Endothelial cell of umbilical vein (primary cell): Measurements from ENCODE around the gene TRABD2A. TPM values are rescaled to one million over a fixed set of nuclear protein-coding genes. Genes with fewer than 3 reads are reported as not detected.

ENCODE experiments used
- BruUV-seq: library from RNA; stranded (reverse); fragments of 400-500 nt; replicated peaks from 2 replicates; lab custom pipeline; 2021; lab: Mats Ljungman, UMichigan
- CTCF ChIA-PET: fragments of 300-600, 350-600 bp; sonication (Branson Sonifier 250); formaldehyde crosslinking; loops from one replicate; lab custom pipeline; 2021; ENCODE audit warnings: antibody characterized with exemption, inconsistent platforms; lab: Charles Lee
- POLR2A ChIA-PET: fragments of 300-600, 350-600 bp; sonication (Branson Sonifier 250); formaldehyde crosslinking; loops from one replicate; lab custom pipeline; 2021; ENCODE audit warnings: antibody characterized with exemption, inconsistent platforms; lab: Charles Lee
- DNase-seq: peaks from one replicate; pipeline ENCODE4 v3.0.0-alpha.2; 2011; ENCODE audit warnings: low read depth, low spot score
- FAIRE-seq: peaks from 2 replicates; lab custom pipeline; 2011; peaks lifted over from hg19 to GRCh38; lab: Jason Lieb, UNC
- H2AFZ ChIP-seq: 2 replicates; pipeline ENCODE4 v1.6.0; 2012; ENCODE audit warnings: low read depth, low read length, control low read depth, inconsistent platforms
- H3K27ac ChIP-seq: 2 replicates; pipeline ENCODE4 v1.5.1; 2011; ENCODE audit warnings: low read depth, mild to moderate bottlenecking, control low read depth, low read length, moderate library complexity; ENCODE audit not compliant: insufficient read depth
- H3K27me3 ChIP-seq, 2 experiments: 2 replicates each; pipeline versions ENCODE4 v1.6.0 to v1.6.1; 2011; ENCODE audit warnings: low read length in 2 of 2, mixed read lengths in 1 of 2; ENCODE audit not compliant: control insufficient read depth in 2 of 2, insufficient read depth in 2 of 2
- H3K36me3 ChIP-seq, 2 experiments: 2 replicates in 1 of 2; 3 replicates in 1 of 2; pipeline ENCODE4 v1.5.1; 2011; ENCODE audit warnings: low read length in 2 of 2, mild to moderate bottlenecking in 1 of 2, moderate library complexity in 1 of 2; ENCODE audit not compliant: control insufficient read depth in 2 of 2, insufficient read depth in 2 of 2; ENCODE audit errors: extremely low read depth in 1 of 2
- H3K4me1 ChIP-seq: 3 replicates; pipeline ENCODE4 v1.5.1; 2011; ENCODE audit warnings: mild to moderate bottlenecking, low read length; ENCODE audit not compliant: control insufficient read depth, insufficient read depth; ENCODE audit errors: extremely low read depth
- H3K4me2 ChIP-seq: 2 replicates; pipeline ENCODE4 v1.6.1; 2011; ENCODE audit warnings: low read length, control low read depth, mixed read lengths; ENCODE audit not compliant: insufficient read depth
- H3K4me3 ChIP-seq, 3 experiments: fragments of 200-600 bp in 1 of 3; sonication (generic), shearing (Covaris generic) in 1 of 3; replicated peaks in 1 of 3; 2 replicates each; pipeline ENCODE4 v1.5.1; 2011 to 2016; ENCODE audit warnings: control low read depth in 3 of 3, low read length in 3 of 3, mild to moderate bottlenecking in 2 of 3, inconsistent platforms in 1 of 3, low read depth in 1 of 3, moderate library complexity in 1 of 3; ENCODE audit not compliant: insufficient read depth in 1 of 3
- H3K79me2 ChIP-seq: 2 replicates; pipeline ENCODE4 v1.6.0; 2012; ENCODE audit warnings: low read length, inconsistent platforms; ENCODE audit not compliant: control insufficient read depth, insufficient read depth
- H3K9ac ChIP-seq: replicated peaks from 2 replicates; pipeline ENCODE3; 2011; ENCODE audit warnings: low read length, control low read depth; ENCODE audit not compliant: insufficient read depth; ENCODE audit errors: extremely low read depth
- H3K9me1 ChIP-seq: replicated peaks from 3 replicates; pipeline ENCODE4 v1.6.0; 2011; ENCODE audit warnings: mild to moderate bottlenecking, low read length; ENCODE audit not compliant: control insufficient read depth, insufficient read depth; ENCODE audit errors: extremely low read depth
- H3K9me3 ChIP-seq: replicated peaks from 2 replicates; pipeline ENCODE4 v1.5.1; 2012; ENCODE audit warnings: low read length, inconsistent platforms; ENCODE audit not compliant: control insufficient read depth, insufficient read depth
- H4K20me1 ChIP-seq: replicated peaks from 2 replicates; pipeline ENCODE3; 2011; ENCODE audit warnings: mild to moderate bottlenecking, low read length; ENCODE audit not compliant: control insufficient read depth, insufficient read depth; ENCODE audit errors: extremely low read depth
- CTCF ChIP-seq, 2 donors: IDR thresholded peaks; 1 replicate in 1 of 2; 2 replicates in 1 of 2; pipeline ENCODE4 v1.5.1; 2011; ENCODE audit warnings: low read length in 2 of 2, mild to moderate bottlenecking in 2 of 2, moderate library complexity in 2 of 2, control low read depth in 1 of 2, inconsistent platforms in 1 of 2, low read depth in 1 of 2; ENCODE audit not compliant: insufficient read depth in 1 of 2; ENCODE audit errors: extremely low read depth in 1 of 2
- EZH2 ChIP-seq: IDR thresholded peaks from 2 replicates; pipeline ENCODE4 v1.6.1; 2012; ENCODE audit warnings: borderline replicate concordance, low read depth, mild to moderate bottlenecking, moderate library complexity, low read length, inconsistent platforms; ENCODE audit not compliant: severe bottlenecking
- FOS ChIP-seq: IDR thresholded peaks from 2 replicates; pipeline ENCODE4 v1.6.1; 2011; ENCODE audit warnings: mild to moderate bottlenecking, low read length, moderate library complexity, borderline replicate concordance; ENCODE audit not compliant: insufficient read depth
- GATA2 ChIP-seq: IDR thresholded peaks from 2 replicates; pipeline ENCODE4 v1.7.0; 2011; ENCODE audit warnings: low read depth, mild to moderate bottlenecking, moderate library complexity, mixed read lengths, low read length; ENCODE audit not compliant: insufficient read length, insufficient read depth
- JUN ChIP-seq: IDR thresholded peaks from 2 replicates; pipeline ENCODE4 v1.6.1; 2011; ENCODE audit warnings: borderline replicate concordance, low read depth; ENCODE audit not compliant: insufficient read length, insufficient read depth
- MAX ChIP-seq: IDR thresholded peaks from 2 replicates; pipeline ENCODE4 v1.6.1; 2011; ENCODE audit not compliant: insufficient read depth, insufficient read length
- MYC ChIP-seq: IDR thresholded peaks from one replicate; pipeline ENCODE4 v1.6.1; 2011; ENCODE audit warnings: mild to moderate bottlenecking, low read depth, low read length
- POLR2A ChIP-seq: IDR thresholded peaks from 2 replicates; pipeline ENCODE4 v1.6.1; 2012; ENCODE audit warnings: low read depth, mild to moderate bottlenecking, control low read depth, low read length
- POLR2AphosphoS5 ChIP-seq: IDR thresholded peaks from 2 replicates; pipeline ENCODE4 v1.6.1; 2012; ENCODE audit warnings: low read depth, mild to moderate bottlenecking, control low read depth, low read length, moderate library complexity; ENCODE audit not compliant: insufficient read depth
- dilution Hi-C: fragments of 300-500 bp; cut with MboI; formaldehyde crosslinking; loops from one replicate; pipeline ENCODE4 v1.15.0; 2019; ENCODE audit warnings: low sequenced_read_pairs; ENCODE audit not compliant: extremely low pct_ligation_motif_present
- intact Hi-C: fragments of 100-400 bp; cut with micrococcal nuclease; formaldehyde crosslinking; loops from one replicate; pipeline ENCODE4 v1.10.0; 2022
- polyA plus RNA-seq, 4 experiments: library from polyadenylated mRNA; depleted of rRNA in 3 of 4; stranded (reverse) in 3 of 4; unstranded in 1 of 4; fragments of >200 nt; gene quantifications; 2 replicates each; pipeline versions ENCODE4 v1.2.1 to v1.2.3, GENCODE V29; 2011 to 2012; ENCODE audit warnings: missing spikeins in 1 of 4
- total RNA-seq: library from RNA; stranded (reverse); gene quantifications from 2 replicates; pipeline ENCODE4 v1.2.3, GENCODE V29; 2021

TRABD2A gene
- total and polyA plus RNA-seq, 2 donors (not counting 3 experiments of a cell fraction or from before 2014, with no cell fraction given), result 1.0 to 1.8 TPM

- no peak for DNase-seq
- Histone ChIP-seq H3K4me2 (no peak overlapping the region), H3K9me1 (no peaks in the 10 kb centered on the region), H3K4me1 (no peaks in the 10 kb centered on the region), H4K20me1 (no peaks in the 10 kb centered on the region), H3K36me3 (no peaks in the 10 kb centered on the region), H3K9me3 (no peaks in the 10 kb centered on the region), H2AFZ (no peak overlapping the region), H3K27ac (no peak overlapping the region), H3K79me2 (no peaks in the 10 kb centered on the region), H3K4me3 (no peak overlapping the region), H3K27me3 (no peaks in the 10 kb centered on the region), H3K9ac (no peak overlapping the region)
- ChIA-PET CTCF (no interaction called here), POLR2A (no interaction called here)
- dilution Hi-C loops, result no loop called here
- FAIRE-seq, result no peak
- TF ChIP-seq POLR2AphosphoS5, result no peak
- no peak for TF ChIP-seq POLR2A
- TF ChIP-seq EZH2, result no peak
- TF ChIP-seq JUN, result no peak
- TF ChIP-seq CTCF (IDR thresholded peaks at IDR 0.05; ENCODE audit: extremely low read depth in 1 of 2, insufficient read depth in 1 of 2, low read depth in 1 of 2, low read length in 2 of 2), result no peak
- TF ChIP-seq MAX, result no peak
- TF ChIP-seq FOS, result no peak
- TF ChIP-seq GATA2, result no peak
- no peak for TF ChIP-seq MYC
- BruUV-seq, result no TSS peak
- intact Hi-C loops, result no loop called here
These were observed 63.6 kb downstream of the TRABD2A start for GRCh38 chr2:84817239-84817655.
